HepG2 (cell line): ENCODE data around the gene FAM117B. TPM values are rescaled to one million over a fixed set of nuclear protein-coding genes. Genes with fewer than 3 reads are reported as not detected.

ENCODE experiments used
- ATAC-seq: fragments of 200-7000 bp; cut with Tn5 transposase; 3 replicates; pipeline ENCODE4 v1.9.1; 2020; ENCODE audit warnings: mild to moderate bottlenecking, moderate library complexity
- BruUV-seq: library from RNA; stranded (reverse); fragments of 400-500 nt; replicated peaks from 2 replicates; lab custom pipeline; 2021; lab: Mats Ljungman, UMichigan
- CTCF ChIA-PET: fragments of 300-600 bp; formaldehyde crosslinking; extraction: SDS; loops from one replicate; lab custom pipeline; 2021; ENCODE audit warnings: low total read pairs, inconsistent platforms, low intra/inter-chr PET ratio; lab: Yijun Ruan, JAX
- POLR2A ChIA-PET: fragments of 350-600 bp; sonication (Branson Sonifier 250); formaldehyde crosslinking; loops from one replicate; lab custom pipeline; 2020; ENCODE audit warnings: antibody characterized with exemption, inconsistent platforms; lab: Yijun Ruan, JAX
- DNase-seq: peaks from one replicate; pipeline ENCODE4 v3.0.0-alpha.2; 2015; ENCODE audit warnings: low spot score
- FAIRE-seq: peaks from 3 replicates; lab custom pipeline; 2011; peaks lifted over from hg19 to GRCh38; lab: Jason Lieb, UNC
- H2AFZ ChIP-seq: one replicate; pipeline ENCODE4 v1.6.1; 2011; ENCODE audit warnings: low read length, inconsistent platforms
- H3K27ac ChIP-seq: fragments of 300-600 bp; 3 replicates; pipeline ENCODE4 v1.8.0; 2011; ENCODE audit warnings: mixed run types, mild to moderate bottlenecking, mixed read lengths, low read length, inconsistent platforms; ENCODE audit not compliant: insufficient read depth; ENCODE audit errors: extremely low read length
- H3K27me3 ChIP-seq, 2 experiments: fragments of 200-600 bp in 1 of 2; 2 replicates in 1 of 2; 3 replicates in 1 of 2; pipeline versions ENCODE4 v1.6.0 to v1.8.0; 2011; ENCODE audit warnings: low read length in 2 of 2, mild to moderate bottlenecking in 2 of 2, moderate library complexity in 2 of 2, inconsistent platforms in 1 of 2; ENCODE audit not compliant: insufficient read depth in 2 of 2, control insufficient read depth in 1 of 2
- H3K36me3 ChIP-seq, 2 experiments: fragments of 200-600 bp in 1 of 2; replicated peaks in 1 of 2; 2 replicates in 1 of 2; 3 replicates in 1 of 2; pipeline versions ENCODE4 v1.5.1 to v1.8.0; 2011; ENCODE audit warnings: low read length in 2 of 2, inconsistent platforms in 1 of 2; ENCODE audit not compliant: insufficient read depth in 2 of 2, control insufficient read depth in 1 of 2
- H3K4me1 ChIP-seq: 2 replicates; pipeline ENCODE4 v1.5.1; 2012; ENCODE audit warnings: low read length, inconsistent platforms; ENCODE audit not compliant: insufficient read depth
- H3K4me2 ChIP-seq: 2 replicates; pipeline ENCODE4 v1.6.0; 2011; ENCODE audit warnings: low read depth, low read length, inconsistent platforms
- H3K4me3 ChIP-seq, 3 experiments: fragments of 200-600 bp in 1 of 3; sonication (generic), shearing (Covaris generic) in 1 of 3; replicated peaks in 1 of 3; 2 replicates each; pipeline ENCODE4 v1.5.1; 2011 to 2016; ENCODE audit warnings: low read length in 3 of 3, inconsistent platforms in 2 of 3, low read depth in 2 of 3, mild to moderate bottlenecking in 2 of 3, control low read depth in 1 of 3, mixed read lengths in 1 of 3; ENCODE audit not compliant: insufficient read depth in 1 of 3
- H3K79me2 ChIP-seq: one replicate; pipeline ENCODE4 v1.6.1; 2011; ENCODE audit warnings: low read length, inconsistent platforms; ENCODE audit not compliant: insufficient read depth
- H3K9ac ChIP-seq: 2 replicates; pipeline ENCODE4 v1.6.0; 2011; ENCODE audit warnings: mild to moderate bottlenecking, low read depth, low read length, inconsistent platforms; ENCODE audit not compliant: insufficient read depth
- H3K9me3 ChIP-seq: 2 replicates; pipeline ENCODE4 v1.5.1; 2012; ENCODE audit warnings: mild to moderate bottlenecking, low read length
- H4K20me1 ChIP-seq: 2 replicates; pipeline ENCODE4 v1.6.0; 2011; ENCODE audit warnings: inconsistent platforms, mild to moderate bottlenecking, low read length, moderate library complexity; ENCODE audit not compliant: insufficient read depth
- MAFF ChIP-seq: IDR thresholded peaks from 2 replicates; pipeline ENCODE4 v1.6.1; 2011; ENCODE audit warnings: low read depth, low read length, improper control_type of control experiment
- MAFK ChIP-seq, 2 experiments: IDR thresholded peaks in 1 of 2; conservative IDR thresholded peaks in 1 of 2; 2 replicates each; pipeline ENCODE4 v1.6.1; 2011; ENCODE audit warnings: improper control_type of control experiment in 2 of 2, low read length in 2 of 2
- NCOA1 ChIP-seq: sonication (generic); formaldehyde crosslinking; IDR thresholded peaks from 2 replicates; pipeline ENCODE4 v1.9.0; 2021; ENCODE audit warnings: missing genetic modification reagents
- NKX3-1 ChIP-seq: sonication (generic); formaldehyde crosslinking; IDR thresholded peaks from 2 replicates; pipeline ENCODE4 v1.5.0; 2020; ENCODE audit warnings: missing genetic modification reagents
- ONECUT2 ChIP-seq: sonication (generic); formaldehyde crosslinking; IDR thresholded peaks from 2 replicates; pipeline ENCODE4 v1.4.0; 2020; ENCODE audit warnings: missing genetic modification reagents
- SOX6 ChIP-seq, 2 experiments: fragments of 450-650 bp in 1 of 2; sonication (generic) in 1 of 2; formaldehyde crosslinking in 1 of 2; IDR thresholded peaks; 2 replicates each; pipeline versions ENCODE4 v1.4.0 to v1.6.1; 2017 to 2020; ENCODE audit warnings: antibody characterized with exemption in 1 of 2, mild to moderate bottlenecking in 1 of 2, missing genetic modification reagents in 1 of 2
- U2AF1 ChIP-seq: fragments of 200-400 bp; formaldehyde crosslinking; optimal IDR thresholded peaks from 2 replicates; pipeline ENCODE3; 2017; ENCODE audit warnings: mild to moderate bottlenecking, low read depth, low read length
- ZNF292 ChIP-seq: sonication (generic); formaldehyde crosslinking; IDR thresholded peaks from 2 replicates; pipeline ENCODE4 v1.8.1; 2022; ENCODE audit warnings: mild to moderate bottlenecking, low read depth, missing genetic modification reagents, borderline replicate concordance
- ZNF382 ChIP-seq: sonication (generic); formaldehyde crosslinking; IDR thresholded peaks from 2 replicates; pipeline ENCODE4 v1.5.0; 2020; ENCODE audit warnings: missing genetic modification reagents, mild to moderate bottlenecking, borderline replicate concordance
- ZNF552 ChIP-seq: sonication (generic); formaldehyde crosslinking; IDR thresholded peaks from 2 replicates; pipeline ENCODE4 v1.9.0; 2022; ENCODE audit warnings: missing genetic modification reagents, mild to moderate bottlenecking, borderline replicate concordance
- WGBS: methylation state at CpG from one replicate; pipeline ENCODE4 v1.1.6; 2017; ENCODE audit warnings: low lambda C conversion rate; 5-methylcytosine and 5-hydroxymethylcytosine counted together
- in situ Hi-C: cut with HindIII; loops from 2 replicates; pipeline ENCODE4 v1.10.0; 2017; ENCODE audit warnings: low pct_unique_long_range_greater_than_20kb; ENCODE audit not compliant: extremely low pct_ligation_motif_present
- intact Hi-C: fragments of 100-400 bp; cut with micrococcal nuclease; formaldehyde crosslinking; loops from one replicate; pipeline ENCODE4 v1.10.0; 2022; ENCODE audit not compliant: unreplicated experiment
- polyA plus RNA-seq, 8 experiments: library from polyadenylated mRNA; depleted of rRNA in 3 of 8; stranded (reverse) in 7 of 8; unstranded in 1 of 8; fragments of >200 nt; fragmentation: Illumina TruSeq in 4 of 8; extraction: Trizol in 4 of 8; gene quantifications; 2 replicates each; pipeline versions ENCODE4 v1.2.1 to v1.2.3, GENCODE V29; 2011 to 2016; ENCODE audit warnings: low read depth in 4 of 8, missing spikeins in 1 of 8, mixed read lengths in 1 of 8; ENCODE audit not compliant: insufficient read depth in 1 of 8
- total RNA-seq, 5 experiments: library from RNA; depleted of rRNA; stranded (reverse); fragments of >200 nt; fragmentation: Illumina TruSeq; extraction: Trizol; gene quantifications; 2 replicates each; pipeline ENCODE4 v1.2.3, GENCODE V29; 2016; ENCODE audit warnings: low read depth in 1 of 5

Gene FAM117B
- total and polyA plus RNA-seq, 2 of the 13 experiments (the other 11 are each of a cell fraction or from before 2014, with no cell fraction given), result 5.8 to 11.0 TPM

DNA sequence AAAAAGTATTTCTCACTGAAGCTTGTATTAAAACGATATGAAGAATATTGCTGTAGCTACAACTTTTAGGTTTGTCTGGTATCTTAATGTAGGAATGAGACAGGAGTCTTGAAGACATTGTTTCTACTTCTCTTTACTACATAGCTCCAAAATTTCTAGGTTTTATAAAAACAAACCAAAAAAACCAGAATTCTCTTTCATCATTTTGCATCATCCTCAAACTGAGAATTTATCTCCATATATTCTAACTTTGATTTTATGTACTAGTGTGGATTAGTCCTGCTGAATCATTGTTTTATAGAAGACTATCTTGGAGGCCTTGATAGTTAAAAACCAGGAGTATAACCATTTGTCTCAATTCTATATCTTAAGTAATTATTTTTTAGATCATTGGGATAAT lies 136.6 kb downstream of the FAM117B start:
- BruUV-seq, result no TSS peak
- TF ChIP-seq ZNF552 (no peak), ONECUT2 (CRISPR knock-in tag) (no peak), ZNF292 (CRISPR knock-in tag) (no peak)
- TF ChIP-seq, all 625 proteins: peak for 0
- Histone ChIP-seq H3K9me3 (no peaks in the 10 kb centered on the region), H3K27me3 (no peaks in the 10 kb centered on the region), H4K20me1 (no peaks in the 10 kb centered on the region), H2AFZ (no peak overlapping the region), H3K27ac (no peak overlapping the region), H3K36me3 (peaks cover 6 to 19% of the 10 kb centered on the region in 2 experiments; a peak in 4 of 5 replicates), H3K4me1 (peaks cover 9% of the 10 kb centered on the region), H3K4me2 (no peak overlapping the region), H3K9ac (no peak overlapping the region), H3K79me2 (no peaks in the 10 kb centered on the region), H3K4me3 (no peak overlapping the region)
- CTCF ChIA-PET, result no interaction called here
- intact Hi-C loops, result no loop called here
- ATAC-seq, result no peak
- in situ Hi-C loops, result no loop called here
- WGBS, result 90% methylated on average over 1 of the region's 1 CpG
- no peak for DNase-seq
- no peak for FAIRE-seq
- POLR2A ChIA-PET, result no interaction called here

DNA sequence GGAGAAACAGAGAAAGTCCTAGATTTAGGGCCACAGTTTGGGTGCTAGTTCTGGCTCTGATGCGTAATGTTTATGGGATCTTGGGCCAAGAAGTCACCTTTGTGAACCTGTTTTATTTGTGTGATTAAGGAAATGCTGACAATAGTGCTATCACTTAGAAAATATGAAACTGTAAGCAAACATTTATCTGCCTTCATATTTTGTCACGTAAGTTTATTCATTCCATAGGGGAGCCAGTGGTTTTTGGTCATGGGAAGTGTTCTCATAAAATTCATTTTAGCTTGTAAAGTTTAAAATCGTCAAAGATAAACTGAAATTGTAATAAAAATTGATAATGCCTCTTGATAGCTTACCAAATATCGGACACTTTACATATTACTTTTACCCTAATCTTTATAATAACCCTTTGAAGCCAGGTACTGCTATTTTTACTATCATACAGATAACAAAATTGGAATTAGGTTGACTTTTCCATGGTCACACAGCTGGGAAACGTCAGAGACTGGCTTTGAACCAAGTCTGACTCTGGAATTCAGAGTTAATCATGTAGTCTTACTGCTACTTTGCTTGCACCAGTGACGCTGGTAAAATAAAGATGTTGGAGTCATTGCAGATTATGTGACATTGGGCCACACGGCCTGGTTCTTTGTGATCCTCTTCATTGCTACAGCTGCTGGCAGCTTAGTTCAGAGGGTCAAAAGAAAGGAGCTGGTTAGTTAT lies 137.1 kb downstream of the FAM117B start:
- no TSS peak for BruUV-seq
- FAIRE-seq, result no peak
- WGBS, result 97% methylated on average over 7 of the region's 7 CpGs

More for the DNA sequence above, 137.1 kb downstream of the FAM117B start:
- H3K27me3 ChIP-seq, result no peaks in the 10 kb centered on the region
- H3K36me3 ChIP-seq, result peaks cover 5 to 14% of the 10 kb centered on the region in 2 experiments; a peak in 4 of 5 replicates
- intact Hi-C loops, result no loop called here
- peaks cover 9% of the 10 kb centered on the region for H3K4me1 ChIP-seq
- TF ChIP-seq ZNF382 (CRISPR knock-in tag), result no peak
- TF ChIP-seq SOX6 (IDR thresholded peaks at IDR 0.05), result no peak
- TF ChIP-seq SOX6 (CRISPR knock-in tag; IDR thresholded peaks at IDR 0.05), result no peak
- peak in 1 of 2 experiments; percentile 33; a peak in 1 of 4 replicates for TF ChIP-seq MAFK (conservative IDR thresholded peaks at IDR 0.05 in 1 of 2, IDR thresholded peaks at IDR 0.05 in 1 of 2; ENCODE audit: low read length in 2 of 2)
- TF ChIP-seq MAFF, result 0 out of 2 replicates have a peak, but pooled peaks have one; percentile 45
- TF ChIP-seq U2AF1, result no peak
- TF ChIP-seq NCOA1 (CRISPR knock-in tag), result no peak
- no peak for TF ChIP-seq NKX3-1
- no peak overlapping the region for H3K9ac ChIP-seq
- ChIA-PET POLR2A (no interaction called here), CTCF (no interaction called here)
- no peak overlapping the region for H3K4me3 ChIP-seq
- in situ Hi-C loops, result no loop called here
- H3K27ac ChIP-seq, result no peak overlapping the region
- ATAC-seq, result no peak
- no peaks in the 10 kb centered on the region for H4K20me1 ChIP-seq
- H2AFZ ChIP-seq, result no peak overlapping the region
- H3K4me2 ChIP-seq, result no peak overlapping the region
- H3K9me3 ChIP-seq, result no peaks in the 10 kb centered on the region
- H3K79me2 ChIP-seq, result no peaks in the 10 kb centered on the region
- no peak for DNase-seq
